ENCODE results near the gene RASL11A. TPM values are rescaled to one million over a fixed set of nuclear protein-coding genes. Genes with fewer than 3 reads are reported as not detected.
A peak's percentile ranks its signal among the peaks of the same experiment; 100 is the strongest.

Gene RASL11A
- total RNA-seq, 6 experiments from 2014 or later = 3.3 to 9.6 (median 7.3) TPM

DNA sequence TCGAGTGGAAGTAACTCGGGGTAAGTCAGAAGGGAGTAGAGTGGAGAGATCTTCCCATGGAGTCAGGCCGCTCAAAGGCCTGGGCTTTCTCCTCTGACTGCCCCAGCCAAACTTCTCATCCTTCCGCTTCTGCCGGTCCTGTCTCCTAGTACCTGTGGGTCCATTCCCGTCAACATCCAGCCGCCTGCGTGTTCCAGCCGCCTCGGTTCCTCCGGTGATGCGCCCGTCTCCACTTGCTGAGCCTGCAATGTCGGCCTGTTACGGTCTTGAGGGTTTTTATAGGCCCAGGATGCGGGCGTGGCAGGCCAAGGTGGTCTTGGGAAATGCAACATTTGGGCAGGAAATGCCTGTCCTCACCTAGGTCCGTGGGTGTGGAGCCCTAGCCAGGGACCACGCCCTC, 38.3 kb downstream of the RASL11A start:
- DNase-seq = no peak
- TF ChIP-seq, protein P1, sequence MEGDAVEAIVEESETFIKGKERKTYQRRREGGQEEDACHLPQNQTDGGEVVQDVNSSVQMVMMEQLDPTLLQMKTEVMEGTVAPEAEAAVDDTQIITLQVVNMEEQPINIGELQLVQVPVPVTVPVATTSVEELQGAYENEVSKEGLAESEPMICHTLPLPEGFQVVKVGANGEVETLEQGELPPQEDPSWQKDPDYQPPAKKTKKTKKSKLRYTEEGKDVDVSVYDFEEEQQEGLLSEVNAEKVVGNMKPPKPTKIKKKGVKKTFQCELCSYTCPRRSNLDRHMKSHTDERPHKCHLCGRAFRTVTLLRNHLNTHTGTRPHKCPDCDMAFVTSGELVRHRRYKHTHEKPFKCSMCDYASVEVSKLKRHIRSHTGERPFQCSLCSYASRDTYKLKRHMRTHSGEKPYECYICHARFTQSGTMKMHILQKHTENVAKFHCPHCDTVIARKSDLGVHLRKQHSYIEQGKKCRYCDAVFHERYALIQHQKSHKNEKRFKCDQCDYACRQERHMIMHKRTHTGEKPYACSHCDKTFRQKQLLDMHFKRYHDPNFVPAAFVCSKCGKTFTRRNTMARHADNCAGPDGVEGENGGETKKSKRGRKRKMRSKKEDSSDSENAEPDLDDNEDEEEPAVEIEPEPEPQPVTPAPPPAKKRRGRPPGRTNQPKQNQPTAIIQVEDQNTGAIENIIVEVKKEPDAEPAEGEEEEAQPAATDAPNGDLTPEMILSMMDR (IDR thresholded peaks at IDR 0.05) = no peak

DNA sequence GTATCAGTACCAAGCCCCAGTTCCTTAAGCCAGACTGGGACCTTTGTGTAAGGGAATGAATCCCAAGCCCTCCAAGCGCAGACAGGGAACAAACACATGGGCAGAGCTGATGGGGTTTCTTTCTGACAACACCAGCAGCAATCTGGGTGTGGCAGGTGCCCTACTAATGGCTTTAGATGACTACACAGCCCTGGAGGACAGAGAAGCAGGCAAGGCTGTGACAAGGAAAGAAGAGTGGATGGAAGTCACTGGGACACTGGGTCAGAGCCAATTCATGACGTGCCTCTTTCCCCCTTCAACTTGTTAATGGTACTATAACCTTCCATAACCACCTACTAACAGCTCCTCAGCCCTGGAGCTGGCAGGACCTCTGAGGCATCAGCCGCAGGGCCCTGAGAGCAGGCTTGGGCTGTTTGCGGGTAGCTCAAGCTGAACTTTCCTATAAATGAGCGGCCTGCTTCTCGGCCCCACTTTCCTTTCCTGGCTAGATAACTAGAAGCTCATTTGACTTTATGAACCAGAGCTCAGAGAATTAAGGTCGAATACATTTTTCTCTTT, 38.9 kb downstream of the RASL11A start:
- DNase-seq = no peak
- Mint-ChIP-seq H3K4me3 (no peak overlapping the region), H3K27me3 (ENCODE audit: insufficient read depth) (peaks cover 13% of the 10 kb centered on the region), H3K9me3 (no peaks in the 10 kb centered on the region), H3K27ac (no peak overlapping the region), H3K36me3 (ENCODE audit: low read depth) (no peaks in the 10 kb centered on the region), H3K4me1 (ENCODE audit: low read depth) (peaks cover 22% of the 10 kb centered on the region)
- TF ChIP-seq, protein P1 (IDR thresholded peaks at IDR 0.05) = no peak

More for the DNA sequence above, 38.3 kb downstream of the RASL11A start:
- H3K9me3 Mint-ChIP-seq = no peaks in the 10 kb centered on the region
- H3K36me3 Mint-ChIP-seq (ENCODE audit: low read depth) = no peaks in the 10 kb centered on the region
- no peak overlapping the region for H3K27ac Mint-ChIP-seq
- H3K27me3 Mint-ChIP-seq (ENCODE audit: insufficient read depth) = peaks cover 13% of the 10 kb centered on the region
- H3K4me3 Mint-ChIP-seq = no peak overlapping the region
- H3K4me1 Mint-ChIP-seq (ENCODE audit: low read depth) = peaks cover 22% of the 10 kb centered on the region

DNA sequence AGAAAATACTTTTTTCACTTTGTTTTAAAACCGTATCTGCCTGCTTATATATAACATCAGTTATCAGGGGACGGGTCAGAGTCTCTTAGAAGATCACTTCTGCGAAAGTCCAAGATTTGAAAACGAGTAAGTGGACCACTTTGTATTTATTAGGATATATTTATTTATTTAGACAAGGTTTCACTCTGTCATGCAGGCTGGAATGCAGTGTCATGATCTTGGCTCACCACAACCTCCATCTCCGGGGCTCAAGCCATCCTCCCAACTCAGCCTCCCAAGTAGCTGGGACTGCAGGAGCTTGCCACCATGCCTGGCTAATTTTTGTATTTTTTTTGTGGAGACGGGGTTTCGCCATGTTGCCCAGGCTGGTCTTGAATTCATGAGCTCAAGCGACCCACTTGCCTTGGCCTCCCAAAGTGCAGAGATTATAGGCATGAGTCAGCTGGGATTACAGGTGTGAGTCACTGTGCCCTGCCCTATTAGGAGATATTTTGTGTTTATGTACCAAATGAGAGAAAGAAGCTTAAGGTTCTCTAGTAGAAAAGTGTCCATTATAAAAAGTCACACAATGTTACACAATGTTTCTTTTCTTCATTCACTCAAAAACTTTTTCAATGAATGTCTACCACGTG, 39.5 kb downstream of the RASL11A start:
- H3K27me3 Mint-ChIP-seq (ENCODE audit: insufficient read depth) = peaks cover 13% of the 10 kb centered on the region
- no peaks in the 10 kb centered on the region for H3K36me3 Mint-ChIP-seq (ENCODE audit: low read depth)
- TF ChIP-seq, protein P1 (IDR thresholded peaks at IDR 0.05) = no peak
- H3K4me1 Mint-ChIP-seq (ENCODE audit: low read depth) = peaks cover 22% of the 10 kb centered on the region
- no peak overlapping the region for H3K4me3 Mint-ChIP-seq
- H3K9me3 Mint-ChIP-seq = no peaks in the 10 kb centered on the region
- no peak overlapping the region for H3K27ac Mint-ChIP-seq
- peak; percentile 51 for DNase-seq

DNA sequence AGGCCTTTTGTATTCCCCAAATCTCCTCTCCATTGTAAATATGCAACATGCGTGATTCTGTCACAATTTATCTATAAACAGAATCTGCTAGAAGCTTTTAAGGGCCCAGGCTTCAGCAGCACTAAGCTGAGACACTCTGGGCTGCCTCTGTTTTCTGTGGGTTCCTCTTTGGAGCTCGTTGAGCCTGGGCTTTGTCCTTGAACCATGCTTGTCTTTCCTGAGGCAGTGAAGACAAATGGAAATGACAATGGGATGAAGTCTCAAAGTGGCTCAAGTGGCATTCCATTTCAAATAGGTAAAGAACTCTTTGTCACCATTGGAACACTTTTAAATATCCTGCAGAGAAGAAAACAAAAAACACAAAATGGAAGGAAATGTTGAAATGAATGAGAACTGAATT, 40.3 kb downstream of the RASL11A start:
- no peak for DNase-seq
- H3K9me3 Mint-ChIP-seq = no peaks in the 10 kb centered on the region

DNA sequence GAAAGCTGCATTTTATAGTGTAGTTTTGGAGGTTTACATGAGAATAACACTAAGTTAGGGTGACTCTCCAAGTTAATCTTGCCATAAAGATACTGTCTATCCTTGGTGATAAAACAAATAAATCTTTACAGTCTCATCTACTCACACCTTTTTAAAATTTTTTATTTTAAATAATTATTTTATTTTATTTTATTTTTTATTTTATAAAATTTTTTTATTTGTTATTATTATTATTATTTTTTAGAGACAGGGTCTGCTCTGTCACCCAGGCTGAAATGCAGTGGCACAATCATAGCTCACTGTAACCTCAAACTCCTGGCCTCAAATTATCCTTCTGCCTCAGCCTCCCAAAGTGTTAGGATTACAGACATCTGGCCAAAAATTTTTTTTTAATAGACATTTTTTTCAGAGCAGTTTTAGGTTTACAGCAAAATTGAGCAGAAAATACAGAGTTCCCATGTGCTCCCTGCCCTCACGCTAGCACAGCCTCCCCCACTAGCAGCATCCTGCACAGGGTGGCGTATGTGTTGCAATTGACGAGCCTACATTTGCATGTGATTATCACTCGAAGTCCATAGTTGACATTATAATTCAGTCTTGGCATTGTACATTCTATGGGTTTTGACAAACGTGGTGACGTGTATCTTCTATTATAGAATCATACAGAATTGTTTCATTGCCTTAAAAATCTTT, 41.0 kb downstream of the RASL11A start:
- Mint-ChIP-seq H3K9me3 (no peaks in the 10 kb centered on the region), H3K27me3 (ENCODE audit: insufficient read depth) (peaks cover 20% of the 10 kb centered on the region), H3K36me3 (ENCODE audit: low read depth) (no peaks in the 10 kb centered on the region), H3K4me1 (ENCODE audit: low read depth) (peaks cover 22% of the 10 kb centered on the region), H3K4me3 (no peak overlapping the region), H3K27ac (no peak overlapping the region)
- DNase-seq = no peak
- TF ChIP-seq, protein P1 (IDR thresholded peaks at IDR 0.05) = no peak

More for the DNA sequence above, 40.3 kb downstream of the RASL11A start:
- Mint-ChIP-seq H3K36me3 (ENCODE audit: low read depth) (no peaks in the 10 kb centered on the region), H3K4me3 (no peak overlapping the region), H3K4me1 (ENCODE audit: low read depth) (peaks cover 22% of the 10 kb centered on the region), H3K27me3 (ENCODE audit: insufficient read depth) (peaks cover 13% of the 10 kb centered on the region), H3K27ac (no peak overlapping the region)
- TF ChIP-seq, protein P1 (IDR thresholded peaks at IDR 0.05) = no peak

Measured in HFFc6 (cell line).